Activated CD4-positive, alpha-beta memory T cell treated with anti-CD3 and anti-CD28 coated beads, Interleukin-2, amount 10 ng/mL, durations not matched to agents 7 days and 5 days (primary cell): ENCODE measurements around the gene FAM81A. TPM values are rescaled to one million over a fixed set of nuclear protein-coding genes. Genes with fewer than 3 reads are reported as not detected.

Source experiments
- total RNA-seq, 2 experiments: library from RNA; stranded (reverse); gene quantifications; one replicate each; pipeline ENCODE4 v1.2.3, GENCODE V29; 2021

FAM81A gene
- total RNA-seq, 2 experiments from 2014 or later, result 0.08 to 0.50 TPM

Other genes starting within 250 kb of the FAM81A start
- not detected for gene LDHAL6B, start 231.3 kb upstream of the FAM81A start, total RNA-seq
- gene MYO1E, start 65.3 kb upstream of the FAM81A start, total RNA-seq, result 10 to 100 TPM; 40.8 to 46.1 TPM
- gene GCNT3, start 173.6 kb downstream of the FAM81A start, total RNA-seq, result not detected
- gene GTF2A2, start 219.3 kb downstream of the FAM81A start, total RNA-seq, result 100 to 1,000 TPM; 113 to 117 TPM